Osteocyte (in vitro differentiated cells): ENCODE results near the gene RTP2. TPM values are rescaled to one million over a fixed set of nuclear protein-coding genes. Genes with fewer than 3 reads are reported as not detected.
A peak's percentile ranks its signal among the peaks of the same experiment; 100 is the strongest.

Experiments
- DNase-seq: peaks from one replicate; pipeline ENCODE4 v3.0.0; 2021; ENCODE audit warnings: mixed read lengths; ENCODE audit not compliant: unreplicated experiment; ENCODE audit errors: extremely low spot score
- H3K27ac Mint-ChIP-seq: one replicate; pipeline ENCODE4 v1.8.0; 2021; ENCODE audit warnings: mild to moderate bottlenecking, mixed read lengths; ENCODE audit not compliant: unreplicated experiment
- H3K27me3 Mint-ChIP-seq: one replicate; pipeline ENCODE4 v1.8.0; 2021; ENCODE audit warnings: mixed read lengths; ENCODE audit not compliant: unreplicated experiment
- H3K36me3 Mint-ChIP-seq: one replicate; pipeline ENCODE4 v1.8.0; 2021; ENCODE audit warnings: mixed read lengths; ENCODE audit not compliant: unreplicated experiment
- H3K4me1 Mint-ChIP-seq: one replicate; pipeline ENCODE4 v1.8.0; 2021; ENCODE audit warnings: mixed read lengths; ENCODE audit not compliant: unreplicated experiment
- H3K4me3 Mint-ChIP-seq: one replicate; pipeline ENCODE4 v1.8.0; 2021; ENCODE audit warnings: mild to moderate bottlenecking, moderate library complexity, mixed read lengths; ENCODE audit not compliant: unreplicated experiment
- H3K9me3 Mint-ChIP-seq: one replicate; pipeline ENCODE4 v1.8.0; 2021; ENCODE audit warnings: mixed read lengths; ENCODE audit not compliant: unreplicated experiment
- total RNA-seq: library from RNA; stranded (reverse); gene quantifications from 2 replicates; pipeline ENCODE4 v1.2.1, GENCODE V29; 2021
- TF ChIP-seq, protein P1 (sequence below): fragments of 200-600 bp; sonication (generic); IDR thresholded peaks from 2 replicates; pipeline ENCODE4 v1.5.0; 2021; ENCODE audit warnings: antibody characterized with exemption, mild to moderate bottlenecking, moderate library complexity

The RTP2 gene
- total RNA-seq, 1 donor from 2014 or later: not detected

DNA sequence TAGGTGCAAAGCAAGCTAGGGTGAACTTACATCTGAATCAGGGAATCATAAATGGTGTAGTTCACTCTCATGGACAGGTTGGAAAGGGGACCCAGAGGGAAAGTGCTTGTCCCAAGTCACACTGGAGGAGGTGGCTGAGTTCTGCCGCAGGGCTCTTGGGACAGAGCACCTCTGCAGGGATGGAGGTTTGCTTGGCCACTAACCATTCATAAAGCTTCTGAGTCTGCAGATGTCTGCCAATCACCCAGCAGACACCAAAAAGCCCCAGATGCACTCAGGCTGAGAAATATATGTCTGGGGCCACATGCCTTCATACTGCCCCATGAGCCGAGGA, 17.9 kb upstream of the RTP2 start:
- H3K36me3 Mint-ChIP-seq: peaks cover 44% of the 10 kb centered on the region
- no peaks in the 10 kb centered on the region for H3K27me3 Mint-ChIP-seq
- no peak overlapping the region for H3K4me3 Mint-ChIP-seq

DNA sequence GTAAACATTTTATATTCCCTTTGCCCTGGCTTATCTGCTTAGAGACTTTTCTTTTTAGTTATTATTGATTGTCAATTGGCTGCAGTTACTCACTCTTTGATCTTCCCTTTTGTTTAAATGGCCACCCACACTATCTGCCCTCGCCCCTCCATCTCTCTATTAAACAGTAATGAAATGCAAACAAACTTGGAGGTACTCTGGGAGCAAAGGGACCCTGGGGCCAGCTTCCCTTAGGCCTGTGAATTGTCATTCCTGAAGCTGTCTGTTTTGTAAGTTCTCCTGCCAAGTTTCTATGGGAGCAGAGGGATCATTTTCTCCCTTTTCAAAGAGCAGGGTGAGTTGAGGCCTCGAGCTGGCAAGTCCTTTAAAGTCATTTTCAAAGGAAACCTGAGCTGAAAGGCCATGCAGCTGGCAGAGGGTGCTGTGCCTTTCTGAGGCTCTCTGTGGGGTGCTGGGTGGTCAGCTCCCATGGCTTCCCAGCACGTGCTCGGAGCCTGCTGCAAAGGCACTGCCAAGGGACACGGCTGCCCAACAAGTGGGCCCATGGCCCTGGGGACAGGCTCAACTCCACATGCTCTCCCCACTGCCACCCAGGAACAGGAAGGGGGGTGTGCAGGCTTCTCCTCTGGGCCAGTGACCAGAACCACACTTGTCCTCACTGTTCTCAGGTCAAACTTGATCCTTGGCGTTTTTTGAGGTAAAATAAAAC, 17.4 kb upstream of the RTP2 start:
- no peak for DNase-seq
- TF ChIP-seq, protein P1, sequence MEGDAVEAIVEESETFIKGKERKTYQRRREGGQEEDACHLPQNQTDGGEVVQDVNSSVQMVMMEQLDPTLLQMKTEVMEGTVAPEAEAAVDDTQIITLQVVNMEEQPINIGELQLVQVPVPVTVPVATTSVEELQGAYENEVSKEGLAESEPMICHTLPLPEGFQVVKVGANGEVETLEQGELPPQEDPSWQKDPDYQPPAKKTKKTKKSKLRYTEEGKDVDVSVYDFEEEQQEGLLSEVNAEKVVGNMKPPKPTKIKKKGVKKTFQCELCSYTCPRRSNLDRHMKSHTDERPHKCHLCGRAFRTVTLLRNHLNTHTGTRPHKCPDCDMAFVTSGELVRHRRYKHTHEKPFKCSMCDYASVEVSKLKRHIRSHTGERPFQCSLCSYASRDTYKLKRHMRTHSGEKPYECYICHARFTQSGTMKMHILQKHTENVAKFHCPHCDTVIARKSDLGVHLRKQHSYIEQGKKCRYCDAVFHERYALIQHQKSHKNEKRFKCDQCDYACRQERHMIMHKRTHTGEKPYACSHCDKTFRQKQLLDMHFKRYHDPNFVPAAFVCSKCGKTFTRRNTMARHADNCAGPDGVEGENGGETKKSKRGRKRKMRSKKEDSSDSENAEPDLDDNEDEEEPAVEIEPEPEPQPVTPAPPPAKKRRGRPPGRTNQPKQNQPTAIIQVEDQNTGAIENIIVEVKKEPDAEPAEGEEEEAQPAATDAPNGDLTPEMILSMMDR: no peak
- Mint-ChIP-seq H3K36me3 (peaks cover 41% of the 10 kb centered on the region), H3K27ac (peak overlapping the region; percentile 28), H3K27me3 (no peaks in the 10 kb centered on the region), H3K4me1 (peaks cover 7% of the 10 kb centered on the region), H3K9me3 (no peaks in the 10 kb centered on the region), H3K4me3 (no peak overlapping the region)

More for the DNA sequence above, 17.9 kb upstream of the RTP2 start:
- Mint-ChIP-seq H3K4me1 (peaks cover 7% of the 10 kb centered on the region), H3K9me3 (no peaks in the 10 kb centered on the region), H3K27ac (no peak overlapping the region)
- DNase-seq: no peak
- TF ChIP-seq, protein P1: no peak

DNA sequence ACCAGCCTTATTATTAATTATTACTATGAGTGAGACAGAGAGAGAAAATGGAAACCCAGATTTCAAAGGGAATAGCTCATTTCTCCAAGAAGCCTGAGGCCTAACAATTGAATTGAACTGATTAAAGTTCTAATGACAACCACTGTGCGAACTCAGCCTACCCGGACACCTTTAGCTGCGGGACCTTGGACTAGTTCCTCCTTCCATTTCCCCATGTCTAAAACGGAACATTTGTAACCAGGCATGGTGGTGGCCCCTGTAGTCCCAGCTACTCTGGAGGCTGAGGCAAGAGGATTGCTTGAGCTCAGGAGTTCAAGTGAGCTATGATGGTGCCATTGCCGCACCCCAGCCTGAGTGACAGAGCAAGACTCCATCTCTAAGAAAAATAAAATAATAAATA, 16.4 kb upstream of the RTP2 start:
- no peak overlapping the region for H3K4me3 Mint-ChIP-seq
- TF ChIP-seq, protein P1: no peak
- H3K27me3 Mint-ChIP-seq: peaks cover 3% of the 10 kb centered on the region
- DNase-seq: no peak
- H3K36me3 Mint-ChIP-seq: peaks cover 31% of the 10 kb centered on the region
- peaks cover 7% of the 10 kb centered on the region for H3K4me1 Mint-ChIP-seq
- no peak overlapping the region for H3K27ac Mint-ChIP-seq
- H3K9me3 Mint-ChIP-seq: no peaks in the 10 kb centered on the region

DNA sequence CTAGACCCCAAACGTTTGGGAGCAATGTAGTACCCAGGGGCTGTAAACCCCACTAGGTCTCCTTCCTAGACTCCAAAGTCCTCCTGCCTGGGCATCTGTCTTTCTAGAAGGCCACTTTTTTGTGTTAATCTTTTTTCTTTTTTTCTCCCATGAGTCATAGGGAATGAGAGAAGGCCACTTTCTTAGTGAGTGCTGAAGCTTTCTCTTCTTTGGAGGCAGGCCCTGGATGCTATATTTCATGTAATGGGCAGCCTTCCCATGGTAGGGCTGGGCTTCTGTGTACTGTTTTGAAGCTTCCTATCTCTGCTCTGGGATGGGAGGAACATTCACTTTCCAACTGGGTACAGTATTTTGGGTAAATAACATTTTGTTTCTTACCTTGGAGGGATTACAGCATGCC, 15.2 kb upstream of the RTP2 start:
- DNase-seq: no peak
- peaks cover 3% of the 10 kb centered on the region for H3K27me3 Mint-ChIP-seq
- H3K4me1 Mint-ChIP-seq: peaks cover 7% of the 10 kb centered on the region
- H3K27ac Mint-ChIP-seq: no peak overlapping the region
- H3K4me3 Mint-ChIP-seq: no peak overlapping the region
- TF ChIP-seq, protein P1: no peak
- peaks cover 19% of the 10 kb centered on the region for H3K36me3 Mint-ChIP-seq
- no peaks in the 10 kb centered on the region for H3K9me3 Mint-ChIP-seq

DNA sequence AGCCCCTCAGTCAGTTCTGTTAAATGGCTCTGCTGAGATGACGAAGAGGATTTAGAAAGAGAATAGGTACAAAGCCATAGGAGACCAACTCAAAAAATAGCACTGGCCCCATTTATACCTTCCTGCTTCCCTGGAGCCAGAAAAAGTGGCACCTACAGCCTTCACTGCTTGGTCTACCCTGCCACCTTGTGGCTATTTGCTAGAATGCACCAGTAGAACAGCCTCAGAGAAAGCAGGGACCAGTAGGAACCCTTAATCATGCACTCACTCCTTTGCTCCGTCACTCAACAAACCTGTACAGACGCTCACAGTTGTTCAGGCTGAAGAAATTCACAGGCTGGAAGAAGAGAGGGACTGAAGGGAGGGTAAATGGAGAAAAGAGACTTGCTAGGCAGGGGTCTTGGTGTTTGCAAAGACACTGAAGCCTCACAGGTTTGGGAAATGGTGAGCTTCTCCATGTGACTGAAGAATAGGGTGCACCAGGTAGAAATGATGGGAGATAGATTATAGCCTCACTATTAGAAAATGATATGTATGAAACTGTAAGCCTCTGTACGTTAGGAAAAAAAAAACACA, 12.1 kb upstream of the RTP2 start:
- H3K4me1 Mint-ChIP-seq: peaks cover under 1% of the 10 kb centered on the region
- TF ChIP-seq, protein P1: peak; percentile 92
- H3K27ac Mint-ChIP-seq: no peak overlapping the region
- DNase-seq: peak; percentile 91
- H3K9me3 Mint-ChIP-seq: no peaks in the 10 kb centered on the region
- H3K36me3 Mint-ChIP-seq: no peaks in the 10 kb centered on the region
- no peak overlapping the region for H3K4me3 Mint-ChIP-seq
- H3K27me3 Mint-ChIP-seq: peaks cover 3% of the 10 kb centered on the region
